CD4-positive, alpha-beta T cell (primary cell): Measurements from ENCODE around the gene ZNF175. TPM values are rescaled to one million over a fixed set of nuclear protein-coding genes. Genes with fewer than 3 reads are reported as not detected.
"Not testable (repeated sequence)": the region's sequence is repeated elsewhere in the genome, so short reads cannot be mapped to it uniquely, and the experiment has no call there.

Source experiments
- ATAC-seq: fragments of 200-7000 bp; cut with Tn5 transposase; one replicate; pipeline ENCODE4 v1.10.0; 2022; ENCODE audit warnings: mild to moderate bottlenecking; ENCODE audit not compliant: poor library complexity
- CTCF ChIA-PET: fragments of 350-600 bp; sonication (Branson Sonifier 250); formaldehyde crosslinking; loops from one replicate; lab custom pipeline; 2021; ENCODE audit warnings: antibody characterized with exemption, inconsistent platforms; lab: Charles Lee
- POLR2A ChIA-PET: fragments of 350-600 bp; sonication (Branson Sonifier 250); formaldehyde crosslinking; loops from one replicate; lab custom pipeline; 2021; ENCODE audit warnings: antibody characterized with exemption, inconsistent platforms; lab: Charles Lee
- DNase-seq, 14 experiments: peaks; one replicate each; pipeline ENCODE4 v3.0.0-alpha.2; 2013 to 2020; ENCODE audit warnings: mixed read lengths in 2 of 14
- H3K27ac ChIP-seq, 2 donors: one replicate each; pipeline versions ENCODE4 v1.5.1 to v1.7.0; 2013; ENCODE audit warnings: low read length in 2 of 2, low read depth in 1 of 2, mild to moderate bottlenecking in 1 of 2
- H3K27me3 ChIP-seq, 2 experiments: 1 replicate in 1 of 2; 2 replicates in 1 of 2; pipeline versions ENCODE4 v1.6.1 to v1.7.0; 2013; ENCODE audit warnings: low read length in 2 of 2, control low read depth in 1 of 2, mild to moderate bottlenecking in 1 of 2, moderate library complexity in 1 of 2; ENCODE audit not compliant: insufficient read depth in 2 of 2, control insufficient read depth in 1 of 2
- H3K36me3 ChIP-seq: one replicate; pipeline ENCODE4 v1.6.1; 2013; ENCODE audit warnings: low read length, control low read depth; ENCODE audit not compliant: insufficient read depth
- H3K4me1 ChIP-seq: one replicate; pipeline ENCODE4 v1.6.1; 2013; ENCODE audit warnings: low read length, control low read depth; ENCODE audit not compliant: insufficient read depth
- H3K4me3 ChIP-seq: one replicate; pipeline ENCODE4 v1.5.1; 2013; ENCODE audit warnings: mild to moderate bottlenecking, low read length, moderate library complexity
- H3K9me3 ChIP-seq, 2 experiments: 1 replicate in 1 of 2; 2 replicates in 1 of 2; pipeline versions ENCODE4 v1.6.1 to v1.7.0; 2013; ENCODE audit warnings: low read length in 2 of 2, mild to moderate bottlenecking in 2 of 2, control low read depth in 1 of 2, moderate library complexity in 1 of 2; ENCODE audit not compliant: control insufficient read depth in 1 of 2, insufficient read depth in 1 of 2
- H3K27ac Mint-ChIP-seq: one replicate; pipeline ENCODE4 v1.8.0; 2020; ENCODE audit warnings: mixed read lengths
- H3K27me3 Mint-ChIP-seq: one replicate; pipeline ENCODE4 v1.8.0; 2021; ENCODE audit warnings: mixed read lengths
- H3K36me3 Mint-ChIP-seq: one replicate; pipeline ENCODE4 v1.8.0; 2021; ENCODE audit warnings: low read depth, mixed read lengths
- H3K4me1 Mint-ChIP-seq: one replicate; pipeline ENCODE4 v1.8.0; 2021; ENCODE audit warnings: low read depth, mixed read lengths
- H3K4me3 Mint-ChIP-seq: one replicate; pipeline ENCODE4 v1.8.0; 2020; ENCODE audit warnings: mild to moderate bottlenecking, mixed read lengths
- H3K9me3 Mint-ChIP-seq: one replicate; pipeline ENCODE4 v1.8.0; 2020; ENCODE audit warnings: mixed read lengths
- intact Hi-C, 2 experiments: fragments of 100-400 bp; cut with DNase I in 1 of 2; cut with micrococcal nuclease in 1 of 2; formaldehyde crosslinking; loops; one replicate each; pipeline versions ENCODE4 v1.15.1 to v1.9.0; 2023 to 2025; cut with DNase I, micrococcal nuclease
- total RNA-seq, 174 experiments: library from RNA in 2 of 174; stranded (reverse) in 2 of 174; gene quantifications; one replicate each; pipeline ENCODE4 v1.2.3 and lab custom pipeline; 2021 to 2026
- TF ChIP-seq, protein P1 (sequence below): fragments of 200-600 bp; IDR thresholded peaks from one replicate; pipeline ENCODE4 v1.8.0; 2022; ENCODE audit warnings: antibody characterized with exemption, mild to moderate bottlenecking

ZNF175 gene
- total RNA-seq, 2 experiments from 2014 or later: 1.1 to 1.9 TPM

DNA sequence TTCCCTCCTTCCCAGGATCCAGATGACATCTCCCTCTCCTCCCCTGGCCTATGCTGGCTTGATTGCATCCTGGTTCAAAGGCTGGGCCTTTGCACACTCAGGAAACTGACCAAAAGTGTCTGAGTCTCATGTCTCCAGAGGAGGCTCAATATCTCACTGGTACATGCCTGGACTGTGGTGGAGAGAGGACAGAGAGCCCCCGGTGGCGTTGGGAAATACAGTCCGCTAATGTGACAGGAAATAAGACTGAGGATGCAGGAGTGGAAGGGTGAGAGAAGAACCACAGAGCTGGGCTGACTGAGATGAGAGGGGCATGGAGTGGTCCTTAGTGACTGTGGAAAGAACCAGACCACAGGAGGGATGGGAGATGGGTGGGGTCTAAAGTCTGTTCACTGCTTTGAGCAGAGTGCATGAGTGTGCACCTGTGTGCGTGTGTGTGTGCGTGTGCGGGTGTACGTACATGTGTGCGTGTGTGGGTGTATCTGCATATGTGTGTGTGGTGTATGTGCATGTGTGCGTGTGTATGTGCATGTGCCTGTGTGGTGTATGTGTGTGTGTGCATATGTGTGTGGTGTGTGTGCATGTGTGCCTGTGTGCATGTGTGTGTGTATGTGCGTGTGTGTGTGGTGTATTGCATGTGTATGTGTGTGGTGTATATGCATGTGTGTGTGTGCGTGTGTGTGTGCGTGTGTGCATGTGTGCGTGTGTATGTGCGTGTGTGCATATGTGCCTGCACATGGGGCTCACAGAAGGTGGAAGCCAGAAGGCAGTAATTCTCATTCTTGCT, 57.3 kb downstream of the ZNF175 start:
- TF ChIP-seq, protein P1, sequence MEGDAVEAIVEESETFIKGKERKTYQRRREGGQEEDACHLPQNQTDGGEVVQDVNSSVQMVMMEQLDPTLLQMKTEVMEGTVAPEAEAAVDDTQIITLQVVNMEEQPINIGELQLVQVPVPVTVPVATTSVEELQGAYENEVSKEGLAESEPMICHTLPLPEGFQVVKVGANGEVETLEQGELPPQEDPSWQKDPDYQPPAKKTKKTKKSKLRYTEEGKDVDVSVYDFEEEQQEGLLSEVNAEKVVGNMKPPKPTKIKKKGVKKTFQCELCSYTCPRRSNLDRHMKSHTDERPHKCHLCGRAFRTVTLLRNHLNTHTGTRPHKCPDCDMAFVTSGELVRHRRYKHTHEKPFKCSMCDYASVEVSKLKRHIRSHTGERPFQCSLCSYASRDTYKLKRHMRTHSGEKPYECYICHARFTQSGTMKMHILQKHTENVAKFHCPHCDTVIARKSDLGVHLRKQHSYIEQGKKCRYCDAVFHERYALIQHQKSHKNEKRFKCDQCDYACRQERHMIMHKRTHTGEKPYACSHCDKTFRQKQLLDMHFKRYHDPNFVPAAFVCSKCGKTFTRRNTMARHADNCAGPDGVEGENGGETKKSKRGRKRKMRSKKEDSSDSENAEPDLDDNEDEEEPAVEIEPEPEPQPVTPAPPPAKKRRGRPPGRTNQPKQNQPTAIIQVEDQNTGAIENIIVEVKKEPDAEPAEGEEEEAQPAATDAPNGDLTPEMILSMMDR: no peak

DNA sequence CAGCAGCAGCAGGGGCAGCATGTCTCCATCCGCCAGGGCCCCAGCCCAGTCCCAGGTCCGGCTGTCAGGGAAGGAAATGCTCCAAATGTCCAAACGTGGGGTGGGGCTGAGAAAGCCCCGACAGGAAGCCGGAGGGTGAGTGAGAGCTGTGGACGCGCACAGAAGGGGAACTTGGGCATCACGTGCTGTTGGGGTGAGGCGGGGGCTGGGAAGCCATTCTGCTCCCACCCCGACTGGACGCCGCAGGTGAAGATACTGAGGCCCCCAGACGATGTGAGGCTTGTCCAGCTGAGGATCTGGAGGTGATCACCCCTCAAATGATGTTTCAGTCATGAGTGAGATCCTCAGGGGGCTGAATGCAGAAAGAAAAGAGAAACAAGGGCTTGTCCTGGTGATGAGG, 59.2 kb downstream of the ZNF175 start, which contains the start of gene SIGLEC5:
Gene SIGLEC5, minus strand, starts transcription at position 87 of the 400 bp plus-strand sequence. Its CDS starts 66 bp downstream, at position 21.
- H3K27ac ChIP-seq, H3K36me3 Mint-ChIP-seq, H3K4me1 ChIP-seq, H3K4me3 Mint-ChIP-seq, H3K9me3 Mint-ChIP-seq, H3K36me3 ChIP-seq, H3K27ac Mint-ChIP-seq, H3K4me1 Mint-ChIP-seq, intact Hi-C loops, H3K4me3 ChIP-seq, H3K9me3 ChIP-seq, ATAC-seq, H3K27me3 ChIP-seq, POLR2A ChIA-PET: not testable (repeated sequence)
- CTCF ChIA-PET: interaction anchor here (0.7 kb wide), 1 partner anchor 110 kb away, joined by 3 read pairs; no protein-coding TSS in a partner anchor
- H3K27me3 Mint-ChIP-seq: peaks cover 28% of the 10 kb centered on the region
- peak in 1 of 14 experiments; percentile 22 for DNase-seq

More for the DNA sequence above, 57.3 kb downstream of the ZNF175 start:
- H3K27ac ChIP-seq: no peak overlapping the region
- ChIA-PET POLR2A (no interaction called here), CTCF (no interaction called here)
- Mint-ChIP-seq H3K4me3 (no peak overlapping the region), H3K27ac (no peak overlapping the region), H3K27me3 (peaks cover 40% of the 10 kb centered on the region), H3K36me3 (no peaks in the 10 kb centered on the region), H3K4me1 (no peaks in the 10 kb centered on the region), H3K9me3 (no peaks in the 10 kb centered on the region)
- H3K27me3 ChIP-seq: peaks cover 0 to 4% of the 10 kb centered on the region in 2 experiments
- H3K36me3 ChIP-seq: no peaks in the 10 kb centered on the region
- H3K9me3 ChIP-seq: no peaks in the 10 kb centered on the region
- no peak overlapping the region for H3K4me3 ChIP-seq
- DNase-seq (no peak), ATAC-seq (no peak)
- H3K4me1 ChIP-seq: no peaks in the 10 kb centered on the region
- intact Hi-C loops: no loop called here

DNA sequence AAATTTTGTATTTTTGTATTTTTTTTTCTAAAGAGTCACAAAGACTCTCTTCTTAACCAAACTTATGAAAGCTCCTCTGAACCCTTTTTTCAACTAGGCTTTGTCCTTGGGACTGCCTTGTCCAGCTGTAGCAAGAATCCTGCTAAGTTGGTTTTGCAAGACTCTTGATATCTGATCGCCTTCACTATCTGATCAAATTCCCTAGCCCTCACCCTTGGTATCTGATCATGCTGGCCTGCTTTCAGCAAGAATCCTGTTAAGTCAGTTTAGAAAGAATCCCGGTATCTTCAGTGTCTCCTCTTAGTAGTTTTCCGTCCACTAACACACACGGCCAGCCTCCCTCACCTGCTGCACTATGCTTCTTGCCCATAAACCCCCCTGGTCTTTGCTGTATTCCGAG, 61.0 kb downstream of the ZNF175 start:
- Histone ChIP-seq H3K4me1 (no peaks in the 10 kb centered on the region), H3K9me3 (peaks cover 0 to 4% of the 10 kb centered on the region in 2 experiments), H3K27me3 (peaks cover 0 to 4% of the 10 kb centered on the region in 2 experiments), H3K27ac (no peak overlapping the region), H3K4me3 (no peak overlapping the region), H3K36me3 (no peaks in the 10 kb centered on the region)
- H3K27me3 Mint-ChIP-seq: peaks cover 25% of the 10 kb centered on the region
- DNase-seq (no peak), ATAC-seq (no peak)
- no peaks in the 10 kb centered on the region for H3K36me3 Mint-ChIP-seq
- intact Hi-C loops: no loop called here
- H3K27ac Mint-ChIP-seq: no peak overlapping the region
- ChIA-PET POLR2A (no interaction called here), CTCF (no interaction called here)
- TF ChIP-seq, protein P1: no peak
- H3K9me3 Mint-ChIP-seq: no peaks in the 10 kb centered on the region
- no peak overlapping the region for H3K4me3 Mint-ChIP-seq
- H3K4me1 Mint-ChIP-seq: no peaks in the 10 kb centered on the region
